Hepatocyte (in vitro differentiated cells): ENCODE measurements around the gene CLBA1. TPM values are rescaled to one million over a fixed set of nuclear protein-coding genes. Genes with fewer than 3 reads are reported as not detected.

Experiments used
- DNase-seq: peaks from one replicate; pipeline ENCODE4 v3.0.0-alpha.2; 2016; ENCODE audit warnings: low spot score
- H2AFZ ChIP-seq: fragments of 200-600 bp; sonication (generic); 2 replicates; pipeline ENCODE4 v1.6.0; 2016; ENCODE audit warnings: antibody characterized with exemption, mild to moderate bottlenecking
- H3K27ac ChIP-seq: fragments of 200-600 bp; sonication (generic); 2 replicates; pipeline ENCODE4 v1.5.1; 2016; ENCODE audit warnings: mild to moderate bottlenecking
- H3K27me3 ChIP-seq: fragments of 200-600 bp; sonication (generic); 2 replicates; pipeline ENCODE4 v1.6.1; 2016
- H3K36me3 ChIP-seq: fragments of 200-600 bp; sonication (generic); replicated peaks from 2 replicates; pipeline ENCODE4 v1.5.1; 2016; ENCODE audit warnings: low read depth; ENCODE audit not compliant: insufficient read depth
- H3K4me1 ChIP-seq: fragments of 200-600 bp; sonication (generic); 2 replicates; pipeline ENCODE4 v1.5.1; 2016; ENCODE audit warnings: mild to moderate bottlenecking, moderate library complexity; ENCODE audit not compliant: insufficient read depth
- H3K4me2 ChIP-seq: fragments of 200-600 bp; sonication (generic); 2 replicates; pipeline ENCODE4 v1.6.0; 2016
- H3K4me3 ChIP-seq: fragments of 200-600 bp; sonication (generic); 2 replicates; pipeline ENCODE4 v1.5.1; 2016; ENCODE audit warnings: mild to moderate bottlenecking
- H3K79me2 ChIP-seq: fragments of 200-600 bp; sonication (generic); 2 replicates; pipeline ENCODE4 v1.6.0; 2017; ENCODE audit warnings: mild to moderate bottlenecking
- H3K9me2 ChIP-seq: fragments of 200-600 bp; sonication (generic); replicated peaks from 2 replicates; pipeline ENCODE4 v1.6.0; 2017; ENCODE audit warnings: mild to moderate bottlenecking; ENCODE audit not compliant: insufficient read depth
- H3K9me3 ChIP-seq: fragments of 200-600 bp; sonication (generic); 2 replicates; pipeline ENCODE4 v1.5.1; 2016; ENCODE audit warnings: low read depth, mild to moderate bottlenecking
- H4K20me1 ChIP-seq: fragments of 200-600 bp; sonication (generic); 2 replicates; pipeline ENCODE4 v1.6.0; 2016; ENCODE audit warnings: mild to moderate bottlenecking; ENCODE audit not compliant: insufficient read depth, poor library complexity, severe bottlenecking
- CTCF ChIP-seq: fragments of 200-600 bp; sonication (generic); IDR thresholded peaks from 2 replicates; pipeline ENCODE4 v1.5.1; 2016; ENCODE audit warnings: antibody characterized with exemption, mild to moderate bottlenecking; ENCODE audit not compliant: poor library complexity
- EZH2 ChIP-seq: fragments of 200-600 bp; sonication (generic); IDR thresholded peaks from 2 replicates; pipeline ENCODE4 v1.6.1; 2016; ENCODE audit warnings: antibody characterized with exemption, mild to moderate bottlenecking, borderline replicate concordance
- EZH2phosphoT487 ChIP-seq: fragments of 200-600 bp; sonication (generic); IDR thresholded peaks from one replicate; pipeline ENCODE4 v1.6.1; 2018; ENCODE audit warnings: antibody characterized with exemption, mild to moderate bottlenecking, low read depth, moderate library complexity; ENCODE audit not compliant: unreplicated experiment, severe bottlenecking
- WGBS: methylation state at CpG from one replicate; pipeline ENCODE4 v1.1.6; 2016; ENCODE audit warnings: low lambda C conversion rate; ENCODE audit errors: missing lambda C conversion rate; 5-methylcytosine and 5-hydroxymethylcytosine counted together
- polyA plus RNA-seq: library from polyadenylated mRNA; unstranded; fragments of >200 nt; fragmentation: Nextera tagmentation; extraction: Ambion mirVana; gene quantifications from 2 replicates; pipeline ENCODE4 v1.2.1, GENCODE V29; 2016
- total RNA-seq: library from RNA; depleted of rRNA; stranded (reverse); fragments of >200 nt; gene quantifications from 2 replicates; pipeline ENCODE4 v1.2.3, GENCODE V29; 2014

Gene CLBA1
- total and polyA plus RNA-seq, 2 experiments from 2014 or later, result 6.4 to 9.3 TPM

- Histone ChIP-seq H3K27me3 (no peaks in the 10 kb centered on the region), H3K79me2 (peaks cover 83% of the 10 kb centered on the region), H3K4me3 (no peak overlapping the region), H3K36me3 (no peaks in the 10 kb centered on the region), H3K4me1 (no peaks in the 10 kb centered on the region), H2AFZ (no peak overlapping the region), H3K27ac (no peak overlapping the region), H4K20me1 (peaks cover 3% of the 10 kb centered on the region), H3K9me3 (no peaks in the 10 kb centered on the region), H3K4me2 (no peak overlapping the region), H3K9me2 (no peaks in the 10 kb centered on the region)
- DNase-seq, result no peak
- TF ChIP-seq EZH2phosphoT487 (no peak), EZH2 (no peak), CTCF (no peak)
- WGBS, result 90% methylated on average over 22 of the region's 23 CpGs
These were observed 26.8 kb downstream of the CLBA1 start for GRCh38 chr14:105012171-105012985.

- DNase-seq, result no peak
- peaks cover 92% of the 10 kb centered on the region for H3K79me2 ChIP-seq
- H3K36me3 ChIP-seq, result no peaks in the 10 kb centered on the region
- H3K9me2 ChIP-seq, result no peaks in the 10 kb centered on the region
- no peak overlapping the region for H3K4me2 ChIP-seq
- H3K9me3 ChIP-seq, result no peaks in the 10 kb centered on the region
- H4K20me1 ChIP-seq, result peaks cover 6% of the 10 kb centered on the region
- 68% methylated on average over 8 of the region's 8 CpGs for WGBS
- no peak overlapping the region for H3K27ac ChIP-seq
- no peak overlapping the region for H3K4me3 ChIP-seq
- TF ChIP-seq EZH2, result no peak
- TF ChIP-seq EZH2phosphoT487, result no peak
- TF ChIP-seq CTCF, result no peak
- no peaks in the 10 kb centered on the region for H3K27me3 ChIP-seq
- H2AFZ ChIP-seq, result no peak overlapping the region
- H3K4me1 ChIP-seq, result peaks cover 5% of the 10 kb centered on the region
These were observed 27.7 kb downstream of the CLBA1 start for GRCh38 chr14:105013150-105013785.

- no peak overlapping the region for H3K27ac ChIP-seq
- H3K9me2 ChIP-seq, result no peaks in the 10 kb centered on the region
- H3K27me3 ChIP-seq, result no peaks in the 10 kb centered on the region
- no peaks in the 10 kb centered on the region for H3K9me3 ChIP-seq
- 90% methylated on average over 9 of the region's 9 CpGs for WGBS
- TF ChIP-seq EZH2, result no peak
- H3K4me2 ChIP-seq, result no peak overlapping the region
- H3K36me3 ChIP-seq, result no peaks in the 10 kb centered on the region
- H2AFZ ChIP-seq, result no peak overlapping the region
- peaks cover 100% of the 10 kb centered on the region for H3K79me2 ChIP-seq
- DNase-seq, result no peak
- no peak overlapping the region for H3K4me3 ChIP-seq
- H4K20me1 ChIP-seq, result peaks cover 10% of the 10 kb centered on the region
- H3K4me1 ChIP-seq, result peaks cover 12% of the 10 kb centered on the region
These were observed 28.4 kb downstream of the CLBA1 start for GRCh38 chr14:105014032-105014431.

GRCh38 chr14:105014631-105015030, 29.0 kb downstream of the CLBA1 start:
- H3K4me1 ChIP-seq, result peaks cover 16% of the 10 kb centered on the region
- no peaks in the 10 kb centered on the region for H3K27me3 ChIP-seq
- no peak for DNase-seq
- no peak overlapping the region for H3K27ac ChIP-seq
- H4K20me1 ChIP-seq, result peaks cover 15% of the 10 kb centered on the region
- no peaks in the 10 kb centered on the region for H3K36me3 ChIP-seq
- H3K4me3 ChIP-seq, result no peak overlapping the region
- H3K9me3 ChIP-seq, result no peaks in the 10 kb centered on the region
- peaks cover 100% of the 10 kb centered on the region for H3K79me2 ChIP-seq
- TF ChIP-seq CTCF (no peak), EZH2phosphoT487 (no peak), EZH2 (no peak)
- 74% methylated on average over 4 of the region's 4 CpGs for WGBS
- H2AFZ ChIP-seq, result no peak overlapping the region
- H3K4me2 ChIP-seq, result no peak overlapping the region
- no peaks in the 10 kb centered on the region for H3K9me2 ChIP-seq
